IMR-90 (cell line): ENCODE results near the gene PIK3CG. TPM values are rescaled to one million over a fixed set of nuclear protein-coding genes. Genes with fewer than 3 reads are reported as not detected.

Source experiments
- ATAC-seq: fragments of 200-7000 bp; cut with Tn5 transposase; 2 replicates; pipeline ENCODE4 v1.9.1; 2020; ENCODE audit warnings: low read depth, mild to moderate bottlenecking, moderate library complexity
- BruUV-seq: library from RNA; stranded (reverse); fragments of 400-500 nt; replicated peaks from 2 replicates; lab custom pipeline; 2021; lab: Mats Ljungman, UMichigan
- CTCF ChIA-PET: fragments of 300-600 bp; formaldehyde crosslinking; extraction: SDS; loops from one replicate; lab custom pipeline; 2021; ENCODE audit warnings: antibody characterized with exemption; lab: Yijun Ruan, JAX
- POLR2A ChIA-PET: fragments of 300-600 bp; sonication (Branson Sonifier 250); formaldehyde crosslinking; loops from one replicate; lab custom pipeline; 2022; ENCODE audit warnings: antibody characterized with exemption; ENCODE audit not compliant: unreplicated experiment; lab: Charles Lee
- DNase-seq: peaks from one replicate; pipeline ENCODE4 v3.0.0; 2013
- H2AFZ ChIP-seq: replicated peaks from 2 replicates; pipeline ENCODE3; 2013; ENCODE audit warnings: low read length, mild to moderate bottlenecking; ENCODE audit not compliant: poor library complexity
- H2AK5ac ChIP-seq: 2 replicates; pipeline ENCODE4 v1.6.1; 2013; ENCODE audit warnings: low read depth, low read length, inconsistent platforms
- H2AK9ac ChIP-seq: replicated peaks from 2 replicates; pipeline ENCODE3; 2013; ENCODE audit warnings: mild to moderate bottlenecking, low read depth, low read length, moderate library complexity; ENCODE audit not compliant: poor library complexity
- H2BK120ac ChIP-seq: 2 replicates; pipeline ENCODE4 v1.6.1; 2013; ENCODE audit warnings: low read depth, low read length, inconsistent platforms
- H2BK15ac ChIP-seq: 3 replicates; pipeline ENCODE4 v1.6.1; 2013; ENCODE audit warnings: low read depth, low read length, inconsistent platforms
- H2BK20ac ChIP-seq: 2 replicates; pipeline ENCODE4 v1.6.1; 2013; ENCODE audit warnings: low read depth, mild to moderate bottlenecking, inconsistent platforms, low read length, moderate library complexity
- H2BK5ac ChIP-seq: 2 replicates; pipeline ENCODE4 v1.6.1; 2013; ENCODE audit warnings: mild to moderate bottlenecking, low read depth, low read length, inconsistent platforms; ENCODE audit not compliant: poor library complexity, severe bottlenecking
- H3K14ac ChIP-seq: replicated peaks from 2 replicates; pipeline ENCODE4 v1.6.1; 2013; ENCODE audit warnings: low read depth, low read length, inconsistent platforms
- H3K18ac ChIP-seq: 2 replicates; pipeline ENCODE4 v1.6.1; 2013; ENCODE audit warnings: low read depth, low read length, control low read depth
- H3K23ac ChIP-seq: 2 replicates; pipeline ENCODE4 v1.6.1; 2013; ENCODE audit warnings: low read depth, low read length, inconsistent platforms
- H3K27ac ChIP-seq: 2 replicates; pipeline ENCODE4 v1.5.1; 2013; ENCODE audit warnings: mild to moderate bottlenecking, control low read depth, low read length; ENCODE audit not compliant: insufficient read depth
- H3K27me3 ChIP-seq: 2 replicates; pipeline ENCODE4 v1.6.1; 2013; ENCODE audit warnings: low read length; ENCODE audit not compliant: control insufficient read depth, insufficient read depth
- H3K36me3 ChIP-seq: 2 replicates; pipeline ENCODE4 v1.6.1; 2013; ENCODE audit warnings: low read length, mixed read lengths; ENCODE audit not compliant: control insufficient read depth, insufficient read depth
- H3K4ac ChIP-seq: 2 replicates; pipeline ENCODE4 v1.6.1; 2013; ENCODE audit warnings: low read depth, low read length, inconsistent platforms
- H3K4me1 ChIP-seq: 2 replicates; pipeline ENCODE4 v1.6.1; 2013; ENCODE audit warnings: low read length, mixed read lengths; ENCODE audit not compliant: control insufficient read depth, insufficient read depth
- H3K4me2 ChIP-seq: 2 replicates; pipeline ENCODE4 v1.6.1; 2013; ENCODE audit warnings: low read depth, mild to moderate bottlenecking, control low read depth, low read length, moderate library complexity
- H3K4me3 ChIP-seq: 2 replicates; pipeline ENCODE4 v1.5.1; 2013; ENCODE audit warnings: low read depth, mild to moderate bottlenecking, control low read depth, low read length, moderate library complexity; ENCODE audit not compliant: insufficient read depth
- H3K56ac ChIP-seq: 2 replicates; pipeline ENCODE4 v1.6.1; 2013; ENCODE audit warnings: low read length, inconsistent platforms; ENCODE audit not compliant: insufficient read depth; ENCODE audit errors: extremely low read depth
- H3K79me1 ChIP-seq, 2 experiments: 2 replicates each; pipeline ENCODE4 v1.6.1; 2013; ENCODE audit warnings: low read length in 2 of 2, inconsistent platforms in 1 of 2, low read depth in 1 of 2
- H3K9ac ChIP-seq: 2 replicates; pipeline ENCODE4 v1.6.1; 2013; ENCODE audit warnings: low read depth, low read length, control low read depth
- H3K9me1 ChIP-seq: 2 replicates; pipeline ENCODE4 v1.6.1; 2013; ENCODE audit warnings: low read length, inconsistent platforms; ENCODE audit not compliant: insufficient read depth
- H3K9me3 ChIP-seq: 2 replicates; pipeline ENCODE4 v1.6.1; 2013; ENCODE audit warnings: low read length; ENCODE audit not compliant: control insufficient read depth, insufficient read depth
- H4K20me1 ChIP-seq: 2 replicates; pipeline ENCODE4 v1.6.1; 2013; ENCODE audit warnings: low read length, inconsistent platforms; ENCODE audit not compliant: insufficient read depth
- H4K5ac ChIP-seq: 2 replicates; pipeline ENCODE4 v1.6.1; 2013; ENCODE audit warnings: mild to moderate bottlenecking, low read depth, low read length, control low read depth
- H4K8ac ChIP-seq, 2 experiments: 2 replicates each; pipeline ENCODE4 v1.6.1; 2013; ENCODE audit warnings: low read depth in 2 of 2, low read length in 2 of 2, control low read depth in 1 of 2, inconsistent platforms in 1 of 2
- H4K91ac ChIP-seq: 2 replicates; pipeline ENCODE4 v1.6.1; 2013; ENCODE audit warnings: low read depth, low read length, inconsistent platforms; ENCODE audit not compliant: insufficient read depth
- BHLHE40 ChIP-seq: fragments of 150-350 bp; IDR thresholded peaks from 2 replicates; pipeline ENCODE4 v1.6.1; 2016; ENCODE audit warnings: mild to moderate bottlenecking, low read depth, low read length
- CEBPB ChIP-seq: IDR thresholded peaks from 2 replicates; pipeline ENCODE4 v1.6.1; 2012; ENCODE audit warnings: low read depth, low read length, improper control_type of control experiment
- CHD1 ChIP-seq: IDR thresholded peaks from 2 replicates; pipeline ENCODE4 v1.6.1; 2012; ENCODE audit warnings: low read depth, low read length, improper control_type of control experiment
- ELK1 ChIP-seq: fragments of 150-350 bp; IDR thresholded peaks from 2 replicates; pipeline ENCODE4 v1.6.1; 2016; ENCODE audit warnings: low read depth, mild to moderate bottlenecking, low read length, moderate library complexity, borderline replicate concordance
- FOS ChIP-seq: fragments of 150-350 bp; IDR thresholded peaks from 2 replicates; pipeline ENCODE4 v1.6.1; 2016; ENCODE audit warnings: low read depth, low read length
- MAFK ChIP-seq: IDR thresholded peaks from 2 replicates; pipeline ENCODE4 v1.6.1; 2012; ENCODE audit warnings: low read depth, low read length, improper control_type of control experiment
- MAZ ChIP-seq: IDR thresholded peaks from 2 replicates; pipeline ENCODE4 v1.6.1; 2012; ENCODE audit warnings: low read depth, mild to moderate bottlenecking, low read length, improper control_type of control experiment, moderate library complexity, borderline replicate concordance
- MXI1 ChIP-seq: IDR thresholded peaks from 2 replicates; pipeline ENCODE4 v1.6.1; 2012; ENCODE audit warnings: low read depth, mild to moderate bottlenecking, low read length, moderate library complexity, borderline replicate concordance
- NFE2L2 ChIP-seq: fragments of 150-350 bp; IDR thresholded peaks from 2 replicates; pipeline ENCODE4 v1.6.1; 2016; ENCODE audit warnings: low read depth, mild to moderate bottlenecking, low read length
- POLR2A ChIP-seq: IDR thresholded peaks from 2 replicates; pipeline ENCODE4 v1.6.1; 2012; ENCODE audit warnings: mild to moderate bottlenecking, low read depth, low read length
- RAD21 ChIP-seq: IDR thresholded peaks from 2 replicates; pipeline ENCODE4 v1.6.1; 2012; ENCODE audit warnings: low read length, improper control_type of control experiment
- RCOR1 ChIP-seq: IDR thresholded peaks from 2 replicates; pipeline ENCODE4 v1.6.1; 2012; ENCODE audit warnings: mild to moderate bottlenecking, low read length, improper control_type of control experiment; ENCODE audit not compliant: insufficient replicate concordance
- RFX5 ChIP-seq: IDR thresholded peaks from 2 replicates; pipeline ENCODE4 v1.8.0; 2012; ENCODE audit warnings: low read depth, mild to moderate bottlenecking, low read length, moderate library complexity
- SMC3 ChIP-seq: fragments of 150-350 bp; IDR thresholded peaks from 2 replicates; pipeline ENCODE4 v1.6.1; 2016; ENCODE audit warnings: low read depth, mild to moderate bottlenecking, antibody characterized with exemption, low read length, moderate library complexity
- USF2 ChIP-seq: fragments of 150-350 bp; IDR thresholded peaks from 2 replicates; pipeline ENCODE4 v1.6.1; 2017; ENCODE audit warnings: mild to moderate bottlenecking, antibody characterized with exemption, low read length, low read depth
- WGBS, 2 experiments: methylation state at CpG; one replicate each; pipeline versions ENCODE4 v1.1.5 to v1.1.7; 2013; ENCODE audit warnings: missing lambda C conversion rate in 2 of 2; ENCODE audit not compliant: insufficient read length in 1 of 2; ENCODE audit errors: extremely low coverage in 2 of 2; 5-methylcytosine and 5-hydroxymethylcytosine counted together
- dilution Hi-C: fragments of 300-500 bp; cut with HindIII; formaldehyde crosslinking; loops from one replicate; pipeline ENCODE4 v1.14.3; 2018; ENCODE audit warnings: low sequenced_read_pairs; ENCODE audit not compliant: unreplicated experiment
- in situ Hi-C: fragments of 300-500 bp; cut with MboI; formaldehyde crosslinking; loops from 3 replicates; pipeline ENCODE4 v1.14.3; 2019; ENCODE audit warnings: low sequenced_read_pairs, inconsistent platforms, mixed read lengths
- intact Hi-C: fragments of 100-400 bp; cut with micrococcal nuclease; formaldehyde crosslinking; loops from 2 replicates; pipeline ENCODE4 v1.10.0; 2022
- polyA plus RNA-seq, 3 experiments: library from polyadenylated mRNA; depleted of rRNA; stranded (reverse); fragments of >200 nt; gene quantifications; 2 replicates each; pipeline ENCODE4 v1.2.3, GENCODE V29; 2012; ENCODE audit warnings: low replicate concordance in 1 of 3
- total RNA-seq: library from RNA; depleted of rRNA; stranded (reverse); fragments of >200 nt; gene quantifications from 2 replicates; pipeline ENCODE4 v1.2.3, GENCODE V29; 2012

Gene PIK3CG
- total and polyA plus RNA-seq, 2 of the 4 experiments (the other 2 are of a cell fraction) = under 0.01 TPM; not detected in 1

DNA sequence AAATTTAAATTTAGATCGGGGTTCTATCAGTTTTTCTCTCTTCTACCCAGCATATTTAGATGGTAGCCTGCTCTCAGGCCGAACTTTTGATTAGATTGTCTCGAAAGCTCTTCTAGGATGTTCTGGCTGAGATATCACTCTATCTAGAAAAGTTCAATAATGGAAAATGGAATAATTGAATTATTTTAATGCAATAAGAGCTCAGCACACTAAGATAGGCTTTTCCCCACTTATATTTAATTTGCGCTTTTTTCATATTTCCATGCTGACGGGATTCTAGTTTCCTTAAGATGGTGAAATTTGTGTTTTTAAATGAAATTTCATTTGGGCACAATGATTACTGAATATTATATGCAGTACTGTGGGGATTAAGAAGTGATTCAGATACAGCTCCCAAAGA lies 73.7 kb downstream of the PIK3CG start:
- CTCF ChIA-PET = interaction anchor here (0.6 kb wide), 1 partner anchor 142 kb away, joined by 4 read pairs; no protein-coding TSS in a partner anchor
- Histone ChIP-seq H3K4me1 (no peaks in the 10 kb centered on the region), H2BK20ac (no peak overlapping the region), H2AK5ac (no peak overlapping the region), H4K5ac (no peak overlapping the region), H3K36me3 (no peaks in the 10 kb centered on the region), H2AK9ac (no peak overlapping the region), H2BK5ac (no peak overlapping the region), H3K18ac (no peak overlapping the region), H3K4me2 (no peak overlapping the region), H3K4ac (no peak overlapping the region), H3K14ac (no peak overlapping the region), H3K56ac (no peak overlapping the region), H4K8ac (no peak overlapping the region), H2BK120ac (no peak overlapping the region), H3K4me3 (no peak overlapping the region), H3K9me1 (no peaks in the 10 kb centered on the region), H3K9me3 (no peaks in the 10 kb centered on the region), H3K23ac (no peak overlapping the region), H3K27me3 (no peaks in the 10 kb centered on the region), H4K20me1 (no peaks in the 10 kb centered on the region), H3K9ac (no peak overlapping the region), H4K91ac (no peak overlapping the region), H3K27ac (no peak overlapping the region), H2AFZ (no peak overlapping the region), H3K79me1 (no peaks in the 10 kb centered on the region), H2BK15ac (no peak overlapping the region)
- no peak for ATAC-seq
- BruUV-seq = no TSS peak
- dilution Hi-C loops (no loop called here), intact Hi-C loops (no loop called here), in situ Hi-C loops (no loop called here)
- TF ChIP-seq SMC3 (no peak), BHLHE40 (no peak), ELK1 (no peak), FOS (no peak), CEBPB (no peak), RCOR1 (no peak), POLR2A (no peak), CHD1 (no peak), NFE2L2 (no peak), USF2 (no peak), RFX5 (no peak), RAD21 (no peak), MXI1 (no peak), MAFK (no peak), MAZ (no peak)
- POLR2A ChIA-PET = interaction anchor here (0.5 kb wide), 1 partner anchor 127 kb away, joined by 4 read pairs; no protein-coding TSS in a partner anchor
- DNase-seq = no peak
- no CpG with 5 or more reads among the region's 5 CpGs for WGBS, 2 experiments
